Measurements from ENCODE around the gene GABBR2. TPM values are rescaled to one million over a fixed set of nuclear protein-coding genes. Genes with fewer than 3 reads are reported as not detected.

Gene GABBR2
- polyA plus RNA-seq, 1 of the 3 experiments (the other 2 are of a cell fraction) = not detected

- no peak overlapping the region for H3K9ac ChIP-seq
- no peak overlapping the region for H3K27ac ChIP-seq (ENCODE audit: low read depth in 2 of 2, low read length in 1 of 2)
- no peaks in the 10 kb centered on the region for H4K20me1 ChIP-seq (ENCODE audit: insufficient read depth)
- H3F3A ChIP-seq (replicated peaks; ENCODE audit: insufficient read depth) = no peaks in the 10 kb centered on the region
- H2AFZ ChIP-seq (ENCODE audit: low read depth) = no peak overlapping the region
- H3K36me3 ChIP-seq (replicated peaks in 1 of 2; ENCODE audit: control insufficient read depth in 1 of 2, insufficient read depth in 2 of 2, low read length in 1 of 2) = no peaks in the 10 kb centered on the region
- POLR2A ChIA-PET = no interaction called here
- no peak for DNase-seq
- no peaks in the 10 kb centered on the region for H3K79me2 ChIP-seq (ENCODE audit: insufficient read depth)
- no peak overlapping the region for H3K4me3 ChIP-seq (ENCODE audit: low read depth in 2 of 2, low read length in 1 of 2)
- WGBS (ENCODE audit: low lambda C conversion rate) = 62% methylated on average over 5 of the region's 5 CpGs
- CTCF ChIA-PET = interaction anchor here (8.2 kb wide), 1 partner anchor 455 kb away, joined by 198 read pairs; no protein-coding TSS in a partner anchor
- H3K9me2 ChIP-seq = no peaks in the 10 kb centered on the region
- TF ChIP-seq NFIC (IDR thresholded peaks at IDR 0.05; ENCODE audit: borderline replicate concordance) = no peak
- TF ChIP-seq JUND (IDR thresholded peaks at IDR 0.05) = no peak
- TF ChIP-seq PBX3 (IDR thresholded peaks at IDR 0.05) = no peak
- TF ChIP-seq USF2 (IDR thresholded peaks at IDR 0.05; ENCODE audit: borderline replicate concordance, low read depth, low read length) = no peak
- TF ChIP-seq GATA2 (CRISPR knock-in tag; IDR thresholded peaks at IDR 0.05) = no peak
- TF ChIP-seq TCF12 (IDR thresholded peaks at IDR 0.05) = no peak
- no peaks in the 10 kb centered on the region; the same call in 1 of the 2 replicates for H3K27me3 ChIP-seq (ENCODE audit: insufficient read depth)
- H3K4me2 ChIP-seq = no peak overlapping the region
- no peaks in the 10 kb centered on the region for H3K9me3 ChIP-seq
- peaks cover 7% of the 10 kb centered on the region in 2 experiments; a peak in 2 of 4 replicates for H3K4me1 ChIP-seq (ENCODE audit: control insufficient read depth in 1 of 2, insufficient read depth in 2 of 2, low read depth in 1 of 2, low read length in 1 of 2)
These were observed 389.8 kb downstream of the GABBR2 start for GRCh38 chr9:98318834-98319478.

- H3K4me1 ChIP-seq (ENCODE audit: control insufficient read depth in 1 of 2, insufficient read depth in 2 of 2, low read depth in 1 of 2, low read length in 1 of 2) = peaks cover 5 to 7% of the 10 kb centered on the region in 2 experiments; a peak in 2 of 4 replicates
- no peaks in the 10 kb centered on the region for H4K20me1 ChIP-seq (ENCODE audit: insufficient read depth)
- H3K4me2 ChIP-seq = no peak overlapping the region
- H3K4me3 ChIP-seq (ENCODE audit: low read depth in 2 of 2, low read length in 1 of 2) = no peak overlapping the region
- H3K9me2 ChIP-seq = no peaks in the 10 kb centered on the region
- H3K27ac ChIP-seq (ENCODE audit: low read depth in 2 of 2, low read length in 1 of 2) = no peak overlapping the region
- no peak overlapping the region for H3K9ac ChIP-seq
- no peaks in the 10 kb centered on the region for H3F3A ChIP-seq (replicated peaks; ENCODE audit: insufficient read depth)
- POLR2A ChIA-PET = no interaction called here
- no peaks in the 10 kb centered on the region for H3K9me3 ChIP-seq
- H3K36me3 ChIP-seq (replicated peaks in 1 of 2; ENCODE audit: control insufficient read depth in 1 of 2, insufficient read depth in 2 of 2, low read length in 1 of 2) = no peaks in the 10 kb centered on the region
- no peaks in the 10 kb centered on the region; the same call in 1 of the 2 replicates for H3K27me3 ChIP-seq (ENCODE audit: insufficient read depth)
- no peaks in the 10 kb centered on the region for H3K79me2 ChIP-seq (ENCODE audit: insufficient read depth)
- DNase-seq = no peak
- H2AFZ ChIP-seq (ENCODE audit: low read depth) = no peak overlapping the region
- CTCF ChIA-PET = interaction anchor here (1.6 to 8.2 kb wide), 2 partner anchors 8 to 456 kb away, joined by 4 to 198 read pairs; no protein-coding TSS in a partner anchor
- no peak for TF ChIP-seq JUND (IDR thresholded peaks at IDR 0.05)
- TF ChIP-seq FOSL2 (IDR thresholded peaks at IDR 0.05; ENCODE audit: borderline replicate concordance, low read depth) = no peak
- no peak for TF ChIP-seq MEF2A (IDR thresholded peaks at IDR 0.05; ENCODE audit: borderline replicate concordance, low read depth)
- no peak for TF ChIP-seq TAF1 (IDR thresholded peaks at IDR 0.05; ENCODE audit: borderline replicate concordance, low read depth, low read length)
- WGBS (ENCODE audit: low lambda C conversion rate) = 93% methylated on average over 15 of the region's 17 CpGs
These were observed 390.5 kb downstream of the GABBR2 start for GRCh38 chr9:98318041-98318790.
